K562 (cell line): Measurements from ENCODE around the gene ZNF467. TPM values are rescaled to one million over a fixed set of nuclear protein-coding genes. Genes with fewer than 3 reads are reported as not detected.

Source experiments
- ATAC-seq: fragments of 200-7000 bp; cut with Tn5 transposase; 3 replicates; pipeline ENCODE4 v1.9.1; 2020; ENCODE audit warnings: moderate library complexity
- BruUV-seq: library from RNA; stranded (reverse); fragments of 400-500 nt; replicated peaks from 2 replicates; lab custom pipeline; 2021; lab: Mats Ljungman, UMichigan
- CTCF ChIA-PET: fragments of 300-600 bp; formaldehyde crosslinking; extraction: SDS; loops from one replicate; lab custom pipeline; 2021; ENCODE audit warnings: low intra/inter-chr PET ratio; lab: Yijun Ruan, JAX
- POLR2A ChIA-PET: fragments of 300-600, 350-650 bp; sonication (Branson Sonifier 250); formaldehyde crosslinking; extraction: SDS; loops from one replicate; lab custom pipeline; 2021; ENCODE audit warnings: antibody characterized with exemption, inconsistent platforms; lab: Yijun Ruan, JAX
- DNase-seq, 4 experiments: peaks; one replicate each; pipeline versions ENCODE4 v3.0.0 to v3.0.0-alpha.2; 2011 to 2018; ENCODE audit warnings: low spot score in 3 of 4, mixed read lengths in 3 of 4; ENCODE audit errors: extremely low read depth in 1 of 4
- FAIRE-seq: peaks from 2 replicates; lab custom pipeline; 2011; peaks lifted over from hg19 to GRCh38; lab: Jason Lieb, UNC
- H2AFZ ChIP-seq: 2 replicates; pipeline ENCODE4 v1.6.0; 2011; ENCODE audit warnings: low read depth, low read length, control low read depth, inconsistent platforms
- H3K27ac ChIP-seq: fragments of 200-600 bp; 3 replicates; pipeline ENCODE4 v1.8.0; 2011; ENCODE audit warnings: low read depth, mild to moderate bottlenecking, control low read depth, inconsistent platforms, low read length, moderate library complexity, mixed read lengths; ENCODE audit errors: extremely low read depth
- H3K27me3 ChIP-seq, 2 experiments: fragments of 300-600 bp in 1 of 2; 2 replicates in 1 of 2; 3 replicates in 1 of 2; pipeline versions ENCODE4 v1.6.0 to v1.8.0; 2011; ENCODE audit warnings: inconsistent platforms in 2 of 2, low read length in 2 of 2, mild to moderate bottlenecking in 1 of 2, mixed read lengths in 1 of 2, moderate library complexity in 1 of 2; ENCODE audit not compliant: control insufficient read depth in 2 of 2, insufficient read depth in 2 of 2
- H3K36me3 ChIP-seq: fragments of 300-600 bp; 3 replicates; pipeline ENCODE4 v1.8.0; 2011; ENCODE audit warnings: mild to moderate bottlenecking, low read length, inconsistent platforms; ENCODE audit not compliant: control insufficient read depth, insufficient read depth
- H3K4me1 ChIP-seq, 2 experiments: fragments of 200-600 bp in 1 of 2; replicated peaks in 1 of 2; 2 replicates in 1 of 2; 3 replicates in 1 of 2; pipeline versions ENCODE4 v1.5.1 to v1.8.0; 2011; ENCODE audit warnings: inconsistent platforms in 2 of 2, low read length in 2 of 2, mild to moderate bottlenecking in 1 of 2, mixed read lengths in 1 of 2, moderate library complexity in 1 of 2; ENCODE audit not compliant: control insufficient read depth in 2 of 2, insufficient read depth in 2 of 2
- H3K4me2 ChIP-seq: 2 replicates; pipeline ENCODE4 v1.6.1; 2011; ENCODE audit warnings: low read length, control low read depth, inconsistent platforms, mixed read lengths; ENCODE audit not compliant: insufficient read depth
- H3K4me3 ChIP-seq: fragments of 200-600 bp; sonication (generic), shearing (Covaris generic); 2 replicates; pipeline ENCODE4 v1.5.1; 2016; ENCODE audit warnings: control low read depth, inconsistent platforms
- H3K79me2 ChIP-seq: fragments of 200-600 bp; 3 replicates; pipeline ENCODE4 v1.8.0; 2011; ENCODE audit warnings: low read length, inconsistent platforms; ENCODE audit not compliant: control insufficient read depth, insufficient read depth
- H3K9ac ChIP-seq, 2 experiments: 2 replicates each; pipeline versions ENCODE4 v1.6.0 to v1.6.1; 2011; ENCODE audit warnings: low read depth in 2 of 2, low read length in 2 of 2, control low read depth in 1 of 2, inconsistent platforms in 1 of 2, mild to moderate bottlenecking in 1 of 2, mixed read lengths in 1 of 2; ENCODE audit not compliant: insufficient read depth in 1 of 2
- H3K9me1 ChIP-seq: one replicate; pipeline ENCODE4 v1.6.0; 2011; ENCODE audit warnings: inconsistent platforms, mild to moderate bottlenecking, low read length, moderate library complexity; ENCODE audit not compliant: control insufficient read depth, insufficient read depth
- H3K9me3 ChIP-seq: replicated peaks from 2 replicates; pipeline ENCODE4 v1.5.1; 2011; ENCODE audit warnings: low read depth, low read length, inconsistent platforms; ENCODE audit not compliant: control insufficient read depth, insufficient read depth
- H4K20me1 ChIP-seq: replicated peaks from 2 replicates; pipeline ENCODE4 v1.6.1; 2011; ENCODE audit warnings: low read length, inconsistent platforms, mixed read lengths; ENCODE audit not compliant: control insufficient read depth, insufficient read depth
- WGBS: fragments of 100-300 bp; shearing (Covaris generic); methylation state at CpG from one replicate; pipeline ENCODE4 v1.1.6; 2016; ENCODE audit warnings: low coverage, mixed read lengths; ENCODE audit not compliant: insufficient coverage; ENCODE audit errors: missing lambda C conversion rate; 5-methylcytosine and 5-hydroxymethylcytosine counted together
- in situ Hi-C: fragments of 300-500 bp; cut with MboI; formaldehyde crosslinking; loops from 4 replicates; pipeline ENCODE4 v1.15.0; 2018; ENCODE audit warnings: inconsistent platforms, mixed read lengths
- intact Hi-C: fragments of 100-400 bp; cut with micrococcal nuclease; formaldehyde crosslinking; loops from 2 replicates; pipeline ENCODE4 v1.14.2; 2022
- polyA plus RNA-seq, 8 experiments: library from polyadenylated mRNA; depleted of rRNA in 4 of 8; stranded (reverse) in 5 of 8; unstranded in 3 of 8; fragments of >200 nt; fragmentation: Nextera tagmentation in 2 of 8; fragmentation: Illumina TruSeq in 1 of 8; extraction: Ambion mirVana in 2 of 8; extraction: Trizol in 1 of 8; gene quantifications; 2 replicates each; pipeline versions ENCODE4 v1.2.1 to v1.2.3, GENCODE V29; 2011 to 2014; ENCODE audit warnings: inconsistent platforms in 1 of 8, missing spikeins in 1 of 8
- total RNA-seq, 7 experiments: library from RNA; depleted of rRNA in 6 of 7; stranded (reverse); fragments of >200 nt in 6 of 7; fragmentation: Illumina TruSeq in 2 of 7; extraction: Trizol in 2 of 7; gene quantifications; 2 replicates each; pipeline versions ENCODE4 v1.2.1 to v1.2.3, GENCODE V29; 2011 to 2021; ENCODE audit warnings: low replicate concordance in 1 of 7
- TF ChIP-seq, protein P1 (sequence below), 2 experiments: fragments of 450-650 bp; IDR thresholded peaks; 2 replicates each; pipeline ENCODE4 v1.6.1; 2016

Gene ZNF467
- total and polyA plus RNA-seq, 9 of the 15 experiments (the other 6 are each of a cell fraction or from before 2014, with no cell fraction given) = 0.32 to 14.2 (median 1.7) TPM

DNA sequence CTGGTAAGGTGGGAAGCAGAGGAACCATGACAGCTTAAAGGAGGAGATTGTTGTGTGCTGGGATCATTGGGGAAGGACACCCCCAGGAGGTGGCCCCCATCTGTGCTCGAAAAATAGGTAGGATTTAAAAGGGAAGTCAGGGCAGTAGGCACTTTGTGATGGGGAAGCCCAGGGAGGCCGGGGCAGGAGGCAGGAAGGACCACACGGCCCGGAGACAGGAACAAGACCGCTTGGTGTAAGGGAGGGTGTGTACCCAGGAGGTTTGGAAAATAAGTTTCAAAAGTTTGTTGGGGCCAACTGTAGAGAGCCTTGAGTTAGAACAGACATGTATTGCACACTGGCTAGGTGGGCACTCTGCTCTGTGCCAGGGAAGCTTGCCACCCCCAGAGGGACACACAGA, 20.7 kb downstream of the ZNF467 start:
- WGBS = 48% methylated on average over 5 of the region's 5 CpGs
- in situ Hi-C loops = no loop called here
- ChIA-PET POLR2A (interaction anchor here (1.2 kb wide), 1 partner anchor 8 kb away, joined by 4 read pairs; no protein-coding TSS in a partner anchor), CTCF (no interaction called here)
- intact Hi-C loops = loop anchor here (1.0 kb wide), 1 partner anchor 35 kb away; no protein-coding TSS in a partner anchor
- no TSS peak for BruUV-seq
- Histone ChIP-seq H3K36me3 (no peaks in the 10 kb centered on the region), H3K9me3 (no peaks in the 10 kb centered on the region), H3K4me2 (no peak overlapping the region), H3K27me3 (peaks cover 3 to 9% of the 10 kb centered on the region in 2 experiments; a peak in 3 of 5 replicates), H3K4me3 (no peak overlapping the region), H3K79me2 (no peaks in the 10 kb centered on the region), H2AFZ (no peak overlapping the region; the same call in 1 of the 2 replicates), H3K27ac (no peak overlapping the region), H3K4me1 (peaks cover 3 to 12% of the 10 kb centered on the region in 2 experiments; a peak in 4 of 5 replicates), H3K9me1 (no peaks in the 10 kb centered on the region), H3K9ac (0 out of 4 replicates have a peak overlapping the region, but pooled peaks of 1 of the 2 experiments have one; percentile 6), H4K20me1 (no peaks in the 10 kb centered on the region; the same call in 1 of the 2 replicates)
- FAIRE-seq (no peak), ATAC-seq (no peak), DNase-seq (no peak)
- TF ChIP-seq, protein P1, sequence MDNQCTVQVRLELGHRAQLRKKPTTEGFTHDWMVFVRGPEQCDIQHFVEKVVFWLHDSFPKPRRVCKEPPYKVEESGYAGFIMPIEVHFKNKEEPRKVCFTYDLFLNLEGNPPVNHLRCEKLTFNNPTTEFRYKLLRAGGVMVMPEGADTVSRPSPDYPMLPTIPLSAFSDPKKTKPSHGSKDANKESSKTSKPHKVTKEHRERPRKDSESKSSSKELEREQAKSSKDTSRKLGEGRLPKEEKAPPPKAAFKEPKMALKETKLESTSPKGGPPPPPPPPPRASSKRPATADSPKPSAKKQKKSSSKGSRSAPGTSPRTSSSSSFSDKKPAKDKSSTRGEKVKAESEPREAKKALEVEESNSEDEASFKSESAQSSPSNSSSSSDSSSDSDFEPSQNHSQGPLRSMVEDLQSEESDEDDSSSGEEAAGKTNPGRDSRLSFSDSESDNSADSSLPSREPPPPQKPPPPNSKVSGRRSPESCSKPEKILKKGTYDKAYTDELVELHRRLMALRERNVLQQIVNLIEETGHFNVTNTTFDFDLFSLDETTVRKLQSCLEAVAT (IDR thresholded peaks at IDR 0.05) = no peak
